ENCODE results near the gene PTGIR. TPM values are rescaled to one million over a fixed set of nuclear protein-coding genes. Genes with fewer than 3 reads are reported as not detected.
"Not testable (repeated sequence)": the region's sequence is repeated elsewhere in the genome, so short reads cannot be mapped to it uniquely, and the experiment has no call there.

PTGIR gene
- total RNA-seq, 2 experiments from 2014 or later, result 45.4 to 48.8 TPM

DNA sequence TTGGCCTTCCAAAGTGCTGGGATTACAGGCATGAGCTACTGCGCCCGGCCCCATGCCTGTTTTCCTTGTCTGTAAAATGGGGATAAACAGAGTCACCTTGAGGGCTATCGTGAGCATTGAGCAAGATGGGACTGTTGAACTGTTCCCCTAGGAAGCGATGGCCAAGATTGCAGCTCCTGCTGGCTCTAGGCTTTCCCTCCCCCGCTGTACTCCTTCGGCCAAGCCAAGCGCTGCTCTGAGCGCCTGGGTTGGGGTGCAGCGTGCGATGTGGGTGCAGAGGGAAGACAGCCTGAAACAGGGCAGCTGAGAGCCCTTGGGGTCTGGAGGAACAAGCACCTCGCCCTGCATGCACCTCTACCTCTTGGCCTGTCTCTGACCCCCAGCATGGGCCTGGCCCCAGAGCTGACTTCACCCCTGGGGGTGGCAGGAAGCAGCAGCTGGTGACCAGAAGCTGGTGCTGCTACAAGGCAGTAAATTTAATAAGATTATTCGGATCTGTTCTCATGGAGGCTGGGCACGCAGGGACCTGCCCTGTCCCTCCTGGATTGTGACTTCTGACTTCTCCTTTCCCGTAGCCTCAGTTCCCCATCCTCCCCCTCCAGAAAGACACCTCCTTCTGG lies 5.8 kb upstream of the PTGIR start:
- POLR2A ChIA-PET, result interaction anchor here (1.0 to 6.9 kb wide), 5 partner anchors 12 to 29 kb away, joined by 4 to 116 read pairs (median 9); partner anchors contain the start of genes CALM3 and PTGIR
- no peaks in the 10 kb centered on the region for H3K9me3 Mint-ChIP-seq

DNA sequence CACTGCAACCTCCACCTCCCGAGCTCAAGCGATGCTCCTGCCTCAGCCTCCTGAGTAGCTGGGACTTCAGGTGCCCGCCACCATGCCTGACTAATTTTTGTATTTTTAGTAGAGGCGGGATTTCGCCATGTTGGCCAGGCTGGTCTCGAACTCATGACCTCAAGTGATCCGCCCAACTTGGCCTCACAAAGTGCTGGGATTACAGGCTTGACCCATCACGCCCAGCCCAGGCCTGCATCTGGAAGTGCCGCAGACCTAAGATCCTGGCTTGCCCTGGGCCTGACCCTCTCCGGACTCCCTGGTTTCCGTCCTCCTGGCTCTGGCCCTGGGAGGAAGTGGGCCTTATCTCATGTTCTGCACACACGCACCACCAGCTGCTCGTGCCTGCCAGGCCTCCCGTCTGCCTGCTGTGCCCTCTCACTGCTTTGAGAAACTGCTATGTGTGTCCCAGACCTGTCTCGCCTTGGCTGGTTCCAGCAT lies 4.7 kb upstream of the PTGIR start:
- H3K4me3 Mint-ChIP-seq, result no peak overlapping the region
- ChIA-PET CTCF (interaction anchor here (1.1 to 5.4 kb wide), 4 partner anchors 9 to 81 kb away, joined by 3 to 68 read pairs (median 4); no protein-coding TSS in a partner anchor), POLR2A (interaction anchor here (0.6 to 6.9 kb wide), 6 partner anchors 11 to 232 kb away, joined by 3 to 116 read pairs (median 4); partner anchors contain the start of genes CALM3 and PTGIR)
- no peak overlapping the region for H3K27ac Mint-ChIP-seq
- peaks cover 37% of the 10 kb centered on the region for H3K4me1 Mint-ChIP-seq (ENCODE audit: low read depth)
- DNase-seq (no peak), ATAC-seq (no peak)
- no peaks in the 10 kb centered on the region for H3K9me3 Mint-ChIP-seq
- peaks cover 3% of the 10 kb centered on the region for H3K27me3 Mint-ChIP-seq
- intact Hi-C loops (cut with micrococcal nuclease), result no loop called here
- peaks cover 17% of the 10 kb centered on the region for H3K36me3 Mint-ChIP-seq (ENCODE audit: low read depth)
- TF ChIP-seq, protein P1, sequence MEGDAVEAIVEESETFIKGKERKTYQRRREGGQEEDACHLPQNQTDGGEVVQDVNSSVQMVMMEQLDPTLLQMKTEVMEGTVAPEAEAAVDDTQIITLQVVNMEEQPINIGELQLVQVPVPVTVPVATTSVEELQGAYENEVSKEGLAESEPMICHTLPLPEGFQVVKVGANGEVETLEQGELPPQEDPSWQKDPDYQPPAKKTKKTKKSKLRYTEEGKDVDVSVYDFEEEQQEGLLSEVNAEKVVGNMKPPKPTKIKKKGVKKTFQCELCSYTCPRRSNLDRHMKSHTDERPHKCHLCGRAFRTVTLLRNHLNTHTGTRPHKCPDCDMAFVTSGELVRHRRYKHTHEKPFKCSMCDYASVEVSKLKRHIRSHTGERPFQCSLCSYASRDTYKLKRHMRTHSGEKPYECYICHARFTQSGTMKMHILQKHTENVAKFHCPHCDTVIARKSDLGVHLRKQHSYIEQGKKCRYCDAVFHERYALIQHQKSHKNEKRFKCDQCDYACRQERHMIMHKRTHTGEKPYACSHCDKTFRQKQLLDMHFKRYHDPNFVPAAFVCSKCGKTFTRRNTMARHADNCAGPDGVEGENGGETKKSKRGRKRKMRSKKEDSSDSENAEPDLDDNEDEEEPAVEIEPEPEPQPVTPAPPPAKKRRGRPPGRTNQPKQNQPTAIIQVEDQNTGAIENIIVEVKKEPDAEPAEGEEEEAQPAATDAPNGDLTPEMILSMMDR (IDR thresholded peaks at IDR 0.05), result no peak

More for the DNA sequence above, 5.8 kb upstream of the PTGIR start:
- TF ChIP-seq, protein P1 (IDR thresholded peaks at IDR 0.05), result no peak
- Mint-ChIP-seq H3K36me3 (ENCODE audit: low read depth) (peaks cover 14% of the 10 kb centered on the region), H3K27me3 (no peaks in the 10 kb centered on the region), H3K27ac (no peak overlapping the region), H3K4me3 (no peak overlapping the region), H3K4me1 (ENCODE audit: low read depth) (peaks cover 28% of the 10 kb centered on the region)
- DNase-seq (no peak), ATAC-seq (no peak)
- intact Hi-C loops (cut with micrococcal nuclease), result no loop called here
- CTCF ChIA-PET, result interaction anchor here (1.1 to 5.4 kb wide), 5 partner anchors 9 to 98 kb away, joined by 3 to 68 read pairs (median 27); partner anchors contain the start of gene DACT3

DNA sequence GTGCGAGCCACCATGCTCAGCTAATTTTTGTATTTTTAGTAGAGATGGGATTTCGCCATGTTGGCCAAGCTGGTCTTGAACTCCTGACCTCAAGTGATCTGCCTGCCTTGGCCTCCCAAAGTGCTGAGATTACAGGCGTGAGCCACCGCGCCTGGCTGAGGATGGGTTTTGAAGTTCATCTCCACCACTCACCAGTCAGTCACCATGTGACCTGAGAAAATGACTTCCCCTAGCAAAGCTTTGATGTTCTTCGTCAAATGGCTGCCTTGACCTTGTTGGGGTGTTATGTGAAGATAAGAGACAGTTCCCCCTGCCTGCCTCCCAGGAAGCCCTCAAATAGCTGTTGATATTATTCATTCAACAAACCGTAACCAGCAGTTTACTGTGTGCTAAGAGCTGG lies 4.1 kb upstream of the PTGIR start:
- ATAC-seq; H3K9me3 Mint-ChIP-seq; H3K4me3 Mint-ChIP-seq; H3K27me3 Mint-ChIP-seq; intact Hi-C loops (cut with micrococcal nuclease): not testable (repeated sequence)
- Mint-ChIP-seq H3K36me3 (ENCODE audit: low read depth) (peaks cover 21% of the 10 kb centered on the region), H3K27ac (peak overlapping the region; percentile 42), H3K4me1 (ENCODE audit: low read depth) (peaks cover 37% of the 10 kb centered on the region)
- POLR2A ChIA-PET, result interaction anchor here (0.6 to 6.9 kb wide), 5 partner anchors 10 to 232 kb away, joined by 3 to 116 read pairs (median 4); partner anchors contain the start of genes CALM3 and PTGIR
- peak; percentile 35 for DNase-seq
- CTCF ChIA-PET, result interaction anchor here (1.1 to 1.8 kb wide), 3 partner anchors 9 to 82 kb away, joined by 3 to 5 read pairs (median 4); no protein-coding TSS in a partner anchor

DNA sequence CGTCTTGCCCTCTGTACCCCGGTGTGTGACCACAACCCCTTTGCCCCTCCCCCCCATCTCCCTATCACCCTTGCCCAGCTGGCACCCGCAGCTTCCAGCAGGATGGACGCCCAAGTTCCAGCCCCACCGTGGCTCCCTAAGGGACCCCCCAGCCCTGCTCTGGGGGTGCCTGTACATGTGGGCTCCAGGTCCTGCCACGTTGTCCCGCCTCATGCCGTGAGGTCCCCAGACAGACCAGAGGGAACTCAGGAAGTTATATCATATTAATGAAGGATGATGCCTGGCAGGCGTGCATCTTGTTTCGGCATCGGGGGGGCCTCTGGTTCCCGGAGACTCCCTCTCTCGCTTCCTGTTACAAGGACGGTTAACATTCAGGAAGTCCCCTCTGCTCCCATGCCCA lies 1.6 kb upstream of the PTGIR start:
- no peaks in the 10 kb centered on the region for H3K9me3 Mint-ChIP-seq
- H3K4me3 Mint-ChIP-seq, result no peak overlapping the region
- CTCF ChIA-PET, result interaction anchor here (0.7 to 5.1 kb wide), 5 partner anchors 10 to 102 kb away, joined by 3 to 28 read pairs (median 5); partner anchors contain the start of genes CALM3 and DACT3
- H3K4me1 Mint-ChIP-seq (ENCODE audit: low read depth), result peaks cover 36% of the 10 kb centered on the region
- H3K36me3 Mint-ChIP-seq (ENCODE audit: low read depth), result peaks cover 23% of the 10 kb centered on the region
- intact Hi-C loops (cut with micrococcal nuclease), result no loop called here
- TF ChIP-seq, protein P1 (IDR thresholded peaks at IDR 0.05), result no peak
- no peak for DNase-seq
- ATAC-seq, result no peak
- H3K27ac Mint-ChIP-seq, result no peak overlapping the region
- H3K27me3 Mint-ChIP-seq, result peaks cover 3% of the 10 kb centered on the region
- POLR2A ChIA-PET, result interaction anchor here (1.3 to 1.5 kb wide), 3 partner anchors 10 to 18 kb away, joined by 3 to 6 read pairs (median 3); no protein-coding TSS in a partner anchor

DNA sequence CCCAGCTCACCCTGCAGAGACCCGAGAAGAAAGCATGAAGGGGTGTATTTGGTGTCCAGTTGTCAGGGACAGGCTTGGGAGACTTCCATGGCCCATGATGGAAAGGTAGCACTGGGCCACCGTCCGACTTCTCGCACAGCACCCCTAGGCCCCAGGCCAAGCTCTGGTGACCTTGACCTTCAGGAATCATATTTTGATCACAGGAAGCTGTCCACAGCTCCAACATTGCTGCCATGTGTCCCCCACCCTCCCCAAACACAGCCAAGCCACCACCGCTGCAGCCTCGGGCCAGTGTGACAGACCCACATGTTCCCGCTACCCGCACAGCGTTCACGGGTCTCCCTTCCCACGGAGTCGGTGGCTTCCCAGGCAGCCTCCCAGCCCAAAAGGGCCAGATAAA lies 842 bp upstream of the PTGIR start:
- TF ChIP-seq, protein P1 (IDR thresholded peaks at IDR 0.05), result no peak
- DNase-seq (no peak), ATAC-seq (no peak)
- Mint-ChIP-seq H3K27ac (peak overlapping the region; percentile 96), H3K9me3 (no peaks in the 10 kb centered on the region), H3K36me3 (ENCODE audit: low read depth) (peaks cover 30% of the 10 kb centered on the region), H3K4me3 (peak overlapping the region; percentile 96), H3K27me3 (peaks cover 3% of the 10 kb centered on the region), H3K4me1 (ENCODE audit: low read depth) (peaks cover 43% of the 10 kb centered on the region)
- POLR2A ChIA-PET, result interaction anchor here (1.3 to 2.3 kb wide), 3 partner anchors 9 to 18 kb away, joined by 3 to 10 read pairs (median 6); no protein-coding TSS in a partner anchor
- intact Hi-C loops (cut with micrococcal nuclease), result no loop called here
- CTCF ChIA-PET, result interaction anchor here (1.1 to 5.1 kb wide), 4 partner anchors 9 to 36 kb away, joined by 4 to 28 read pairs (median 8); partner anchors contain the start of genes CALM3 and DACT3

Data from activated CD8-positive, alpha-beta T cell treated with anti-CD3 and anti-CD28 coated beads for 36 hours (primary cell).